ENCODE results near the gene LGALS1. TPM values are rescaled to one million over a fixed set of nuclear protein-coding genes. Genes with fewer than 3 reads are reported as not detected.

LGALS1 gene
- total RNA-seq, 1 donor from 2014 or later, result 21.0 TPM

- Mint-ChIP-seq H3K4me3 (no peak overlapping the region), H3K36me3 (ENCODE audit: low read depth) (peaks cover 3% of the 10 kb centered on the region), H3K27me3 (ENCODE audit: low read depth) (no peaks in the 10 kb centered on the region), H3K4me1 (peaks cover 11% of the 10 kb centered on the region), H3K27ac (ENCODE audit: unreplicated experiment) (no peak overlapping the region), H3K9me3 (no peaks in the 10 kb centered on the region)
- no peak for TF ChIP-seq CTCF (conservative IDR thresholded peaks at IDR 0.05)
- no peak for DNase-seq (ENCODE audit: low read depth, low spot score)
Measured at GRCh38 chr22:37701141-37701786, 25.8 kb downstream of the LGALS1 start.

GRCh38 chr22:37703906-37704305 is 28.5 kb downstream of the LGALS1 start:
- Mint-ChIP-seq H3K9me3 (no peaks in the 10 kb centered on the region), H3K27me3 (ENCODE audit: low read depth) (no peaks in the 10 kb centered on the region), H3K4me1 (no peaks in the 10 kb centered on the region), H3K27ac (ENCODE audit: unreplicated experiment) (no peak overlapping the region), H3K36me3 (ENCODE audit: low read depth) (peaks cover 3% of the 10 kb centered on the region), H3K4me3 (no peak overlapping the region)
- no peak for DNase-seq (ENCODE audit: low read depth, low spot score)
- no peak for TF ChIP-seq CTCF (conservative IDR thresholded peaks at IDR 0.05)

GRCh38 chr22:37704645-37705044 is 29.2 kb downstream of the LGALS1 start:
- no peak overlapping the region for H3K27ac Mint-ChIP-seq (ENCODE audit: unreplicated experiment)
- no peaks in the 10 kb centered on the region for H3K9me3 Mint-ChIP-seq
- H3K4me1 Mint-ChIP-seq, result no peaks in the 10 kb centered on the region
- TF ChIP-seq CTCF (conservative IDR thresholded peaks at IDR 0.05), result no peak
- peaks cover 3% of the 10 kb centered on the region for H3K36me3 Mint-ChIP-seq (ENCODE audit: low read depth)
- no peak overlapping the region for H3K4me3 Mint-ChIP-seq
- DNase-seq (ENCODE audit: low read depth, low spot score), result no peak
- no peaks in the 10 kb centered on the region for H3K27me3 Mint-ChIP-seq (ENCODE audit: low read depth)

- no peak for TF ChIP-seq CTCF (conservative IDR thresholded peaks at IDR 0.05)
- H3K36me3 Mint-ChIP-seq (ENCODE audit: low read depth), result peaks cover 3% of the 10 kb centered on the region
- no peaks in the 10 kb centered on the region for H3K27me3 Mint-ChIP-seq (ENCODE audit: low read depth)
- no peaks in the 10 kb centered on the region for H3K9me3 Mint-ChIP-seq
- no peak overlapping the region for H3K4me3 Mint-ChIP-seq
- no peak overlapping the region for H3K27ac Mint-ChIP-seq (ENCODE audit: unreplicated experiment)
- no peak for DNase-seq (ENCODE audit: low read depth, low spot score)
- H3K4me1 Mint-ChIP-seq, result no peaks in the 10 kb centered on the region
Measured at GRCh38 chr22:37705205-37705604, 29.8 kb downstream of the LGALS1 start.

GRCh38 chr22:37708580-37709444 is 33.4 kb downstream of the LGALS1 start:
- Mint-ChIP-seq H3K9me3 (no peaks in the 10 kb centered on the region), H3K36me3 (ENCODE audit: low read depth) (peaks cover 3% of the 10 kb centered on the region), H3K4me3 (no peak overlapping the region), H3K27me3 (ENCODE audit: low read depth) (no peaks in the 10 kb centered on the region), H3K4me1 (no peaks in the 10 kb centered on the region), H3K27ac (ENCODE audit: unreplicated experiment) (peak overlapping the region; percentile 57)
- DNase-seq (ENCODE audit: low read depth, low spot score), result no peak
- no peak for TF ChIP-seq CTCF (conservative IDR thresholded peaks at IDR 0.05)

Data from neural crest cell (in vitro differentiated cells).